ENCODE data around the gene ZNF581. TPM values are rescaled to one million over a fixed set of nuclear protein-coding genes. Genes with fewer than 3 reads are reported as not detected.

ZNF581 gene
- total and polyA plus RNA-seq, 2 experiments from 2014 or later = 22.3 to 42.0 TPM

DNA sequence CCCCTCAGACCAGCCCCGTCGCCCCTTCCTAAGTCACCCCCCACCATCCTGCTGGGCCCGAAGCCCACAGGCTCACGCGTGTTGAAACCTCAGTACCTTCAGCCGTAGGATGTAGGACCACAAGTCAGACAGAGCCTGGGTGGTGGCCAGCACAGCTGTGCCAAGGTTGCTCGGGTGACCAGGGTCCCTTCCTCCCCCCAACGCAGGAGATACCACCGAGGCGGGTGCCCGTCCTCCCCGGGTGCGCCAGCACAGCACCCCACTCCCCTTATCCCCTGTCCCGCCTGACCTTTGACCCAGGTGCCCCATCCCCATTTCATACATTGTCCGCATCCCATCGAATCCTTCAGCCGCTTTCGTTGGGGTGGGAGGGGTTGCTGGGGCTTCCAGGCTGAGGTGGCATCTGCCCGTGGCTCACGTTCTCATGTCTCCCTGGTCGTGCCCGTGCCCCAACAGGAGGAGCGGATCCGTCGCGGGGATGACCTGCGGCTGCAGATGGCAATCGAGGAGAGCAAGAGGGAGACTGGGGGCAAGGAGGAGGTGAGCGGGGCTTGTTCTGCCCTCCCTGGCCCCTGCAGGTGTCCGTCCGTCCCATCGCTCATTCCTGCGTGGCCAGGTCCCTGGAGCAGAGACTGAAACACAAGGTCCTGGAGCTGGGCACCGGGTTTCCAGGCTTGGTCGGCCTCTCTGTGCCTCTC lies 46.1 kb downstream of the ZNF581 start:
- Histone ChIP-seq H3K36me3 (peaks cover 8% of the 10 kb centered on the region), H3K27ac (no peak overlapping the region)

DNA sequence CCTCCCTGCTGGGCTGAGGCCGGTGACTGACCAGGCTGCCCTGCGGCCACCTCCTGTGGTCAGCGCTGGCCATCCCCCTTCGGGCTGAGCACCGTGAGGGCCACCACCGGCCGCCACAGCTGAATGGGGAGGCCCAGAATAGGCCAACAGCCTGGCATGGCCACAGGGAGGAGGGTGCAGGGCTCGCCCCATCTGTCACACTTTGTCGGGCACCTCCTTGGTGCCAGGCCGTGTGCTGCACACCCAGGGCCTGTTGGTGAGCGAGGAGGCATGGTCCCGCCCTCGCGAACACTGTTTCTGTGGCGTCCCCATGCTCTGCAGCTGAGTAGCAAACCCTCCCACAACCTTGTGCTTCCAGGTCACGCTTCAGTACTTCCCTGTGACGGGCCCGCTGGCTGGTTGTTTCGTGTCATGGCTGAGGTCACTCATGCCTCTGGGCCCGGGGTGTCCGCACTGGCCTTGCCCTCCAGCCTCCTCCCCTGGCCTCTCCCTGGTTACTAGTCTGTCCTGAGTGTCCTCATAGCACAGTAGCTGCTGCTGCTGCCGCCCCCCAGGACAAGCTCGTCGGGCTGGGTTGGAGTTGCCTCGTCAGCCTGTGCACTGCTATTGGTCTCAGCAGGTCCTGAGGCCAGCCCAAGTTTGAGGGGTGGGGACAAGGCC lies 46.8 kb downstream of the ZNF581 start:
- Histone ChIP-seq H3K27ac (no peak overlapping the region), H3K36me3 (peaks cover 12% of the 10 kb centered on the region), H3K27me3 (no peaks in the 10 kb centered on the region), H3K4me1 (ENCODE audit: low read depth) (no peaks in the 10 kb centered on the region), H3K4me3 (no peak overlapping the region), H3K9me3 (ENCODE audit: low read depth) (no peaks in the 10 kb centered on the region)
- no peak for DNase-seq (ENCODE audit: low read depth in 1 of 2, low spot score in 1 of 2)
- TF ChIP-seq, protein P1, sequence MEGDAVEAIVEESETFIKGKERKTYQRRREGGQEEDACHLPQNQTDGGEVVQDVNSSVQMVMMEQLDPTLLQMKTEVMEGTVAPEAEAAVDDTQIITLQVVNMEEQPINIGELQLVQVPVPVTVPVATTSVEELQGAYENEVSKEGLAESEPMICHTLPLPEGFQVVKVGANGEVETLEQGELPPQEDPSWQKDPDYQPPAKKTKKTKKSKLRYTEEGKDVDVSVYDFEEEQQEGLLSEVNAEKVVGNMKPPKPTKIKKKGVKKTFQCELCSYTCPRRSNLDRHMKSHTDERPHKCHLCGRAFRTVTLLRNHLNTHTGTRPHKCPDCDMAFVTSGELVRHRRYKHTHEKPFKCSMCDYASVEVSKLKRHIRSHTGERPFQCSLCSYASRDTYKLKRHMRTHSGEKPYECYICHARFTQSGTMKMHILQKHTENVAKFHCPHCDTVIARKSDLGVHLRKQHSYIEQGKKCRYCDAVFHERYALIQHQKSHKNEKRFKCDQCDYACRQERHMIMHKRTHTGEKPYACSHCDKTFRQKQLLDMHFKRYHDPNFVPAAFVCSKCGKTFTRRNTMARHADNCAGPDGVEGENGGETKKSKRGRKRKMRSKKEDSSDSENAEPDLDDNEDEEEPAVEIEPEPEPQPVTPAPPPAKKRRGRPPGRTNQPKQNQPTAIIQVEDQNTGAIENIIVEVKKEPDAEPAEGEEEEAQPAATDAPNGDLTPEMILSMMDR (IDR thresholded peaks at IDR 0.05; ENCODE audit: low read depth, low read length) = no peak

More for the DNA sequence above, 46.1 kb downstream of the ZNF581 start:
- TF ChIP-seq, protein P1 (IDR thresholded peaks at IDR 0.05; ENCODE audit: low read depth, low read length) = no peak
- Histone ChIP-seq H3K4me1 (ENCODE audit: low read depth) (no peaks in the 10 kb centered on the region), H3K4me3 (no peak overlapping the region), H3K9me3 (ENCODE audit: low read depth) (no peaks in the 10 kb centered on the region), H3K27me3 (no peaks in the 10 kb centered on the region)
- no peak for DNase-seq (ENCODE audit: low read depth in 1 of 2, low spot score in 1 of 2)

DNA sequence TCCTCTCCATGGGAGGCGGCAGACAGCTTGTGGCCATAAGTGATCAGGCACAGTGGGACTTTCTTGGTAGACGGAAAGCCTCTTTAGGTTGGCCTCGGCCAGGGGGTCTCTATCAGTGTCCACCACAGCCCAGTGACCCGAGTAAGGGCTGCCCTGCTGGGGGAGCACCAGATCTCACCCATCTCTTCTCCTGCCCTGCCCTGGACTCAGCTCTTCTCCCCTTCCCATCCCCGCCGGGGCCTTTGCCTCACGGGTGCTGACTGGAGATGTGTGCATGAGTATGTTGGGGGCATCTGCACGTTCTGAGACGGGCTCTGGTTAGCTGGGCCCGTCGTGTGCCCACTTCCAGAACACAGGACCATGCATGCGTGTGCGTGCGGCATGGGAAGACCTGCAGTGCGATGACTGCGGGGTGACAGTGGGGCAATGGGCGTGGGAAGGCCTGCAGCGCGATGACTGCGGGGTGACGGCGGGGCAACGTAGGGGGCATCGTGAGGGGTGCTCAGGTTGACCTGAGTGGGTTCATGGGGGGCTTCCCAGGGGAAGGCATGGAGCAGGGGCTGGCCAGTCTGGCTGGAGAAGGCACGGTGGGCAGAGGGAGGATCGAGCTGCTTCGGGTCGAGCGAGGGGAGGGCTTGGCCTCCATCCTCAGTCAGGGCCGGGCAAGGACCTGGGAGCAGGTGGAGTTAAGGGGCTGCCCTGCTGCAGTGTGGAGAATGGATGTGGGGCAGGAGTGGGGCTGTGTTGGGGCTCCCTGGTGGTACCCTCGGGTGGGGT lies 47.5 kb downstream of the ZNF581 start:
- TF ChIP-seq, protein P1 (IDR thresholded peaks at IDR 0.05; ENCODE audit: low read depth, low read length) = no peak
- H3K9me3 ChIP-seq (ENCODE audit: low read depth) = no peaks in the 10 kb centered on the region
- no peak overlapping the region for H3K27ac ChIP-seq
- DNase-seq (ENCODE audit: low read depth in 1 of 2, low spot score in 1 of 2) = no peak
- no peaks in the 10 kb centered on the region for H3K4me1 ChIP-seq (ENCODE audit: low read depth)
- H3K36me3 ChIP-seq = peaks cover 12% of the 10 kb centered on the region
- H3K4me3 ChIP-seq = no peak overlapping the region
- H3K27me3 ChIP-seq = no peaks in the 10 kb centered on the region

DNA sequence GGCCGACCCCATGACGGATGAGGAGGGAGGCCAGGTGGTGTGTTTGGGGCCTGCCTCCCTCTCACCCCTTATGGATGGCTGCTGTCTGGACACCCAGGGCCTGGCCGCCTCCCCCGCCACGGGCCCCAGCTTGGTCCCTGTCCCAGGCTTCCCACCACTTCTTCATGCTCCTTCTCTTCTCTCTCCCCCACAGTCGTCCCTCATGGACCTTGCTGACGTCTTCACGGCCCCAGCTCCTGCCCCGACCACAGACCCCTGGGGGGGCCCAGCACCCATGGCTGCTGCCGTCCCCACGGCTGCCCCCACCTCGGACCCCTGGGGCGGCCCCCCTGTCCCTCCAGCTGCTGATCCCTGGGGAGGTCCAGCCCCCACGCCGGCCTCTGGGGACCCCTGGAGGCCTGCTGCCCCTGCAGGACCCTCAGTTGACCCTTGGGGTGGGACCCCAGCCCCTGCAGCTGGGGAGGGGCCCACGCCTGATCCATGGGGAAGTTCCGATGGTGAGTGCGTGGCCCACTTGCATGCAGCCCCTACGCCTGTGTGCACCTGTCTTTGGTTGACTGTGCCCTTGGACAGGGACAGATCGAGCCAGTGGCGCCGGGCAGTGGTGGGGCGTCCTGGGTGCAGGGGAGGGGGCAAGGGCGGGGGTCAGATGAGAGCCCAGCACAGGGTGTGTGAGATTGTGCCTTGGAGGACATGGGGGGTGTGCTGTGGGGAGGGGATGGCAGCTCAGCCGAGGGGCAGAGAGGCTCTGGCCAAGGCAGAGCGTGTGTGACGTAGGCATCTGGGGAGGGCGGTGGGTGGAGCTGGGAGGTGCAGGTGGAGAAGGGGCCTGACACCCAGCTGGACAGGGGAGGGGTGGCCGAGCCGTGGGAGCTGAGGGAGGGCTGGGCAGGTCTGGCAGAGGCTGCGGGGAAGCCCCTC lies 48.4 kb downstream of the ZNF581 start:
- Histone ChIP-seq H3K4me1 (ENCODE audit: low read depth) (no peaks in the 10 kb centered on the region), H3K27me3 (no peaks in the 10 kb centered on the region), H3K9me3 (ENCODE audit: low read depth) (no peaks in the 10 kb centered on the region), H3K4me3 (no peak overlapping the region), H3K27ac (no peak overlapping the region), H3K36me3 (peaks cover 12% of the 10 kb centered on the region)
- TF ChIP-seq, protein P1 (IDR thresholded peaks at IDR 0.05; ENCODE audit: low read depth, low read length) = no peak
- DNase-seq (ENCODE audit: low read depth in 1 of 2, low spot score in 1 of 2) = no peak

DNA sequence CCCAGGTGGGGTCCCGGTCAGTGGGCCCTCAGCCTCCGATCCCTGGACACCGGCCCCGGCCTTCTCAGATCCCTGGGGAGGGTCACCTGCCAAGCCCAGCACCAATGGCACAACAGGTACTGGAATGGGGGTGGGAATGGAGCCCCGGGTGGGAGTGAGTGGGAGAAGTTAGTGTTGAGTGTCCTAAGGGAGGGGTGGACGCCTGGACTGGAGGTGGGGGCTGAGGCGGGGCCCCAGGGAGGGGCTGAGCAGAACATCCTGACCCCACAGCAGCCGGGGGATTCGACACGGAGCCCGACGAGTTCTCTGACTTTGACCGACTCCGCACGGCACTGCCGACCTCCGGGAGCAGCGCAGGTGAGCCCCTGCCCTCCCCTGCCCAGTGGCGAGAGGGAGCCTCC lies 49.2 kb downstream of the ZNF581 start:
- no peak overlapping the region for H3K27ac ChIP-seq
- H3K27me3 ChIP-seq = no peaks in the 10 kb centered on the region
- no peak for DNase-seq (ENCODE audit: low read depth in 1 of 2, low spot score in 1 of 2)
- no peaks in the 10 kb centered on the region for H3K9me3 ChIP-seq (ENCODE audit: low read depth)
- no peaks in the 10 kb centered on the region for H3K4me1 ChIP-seq (ENCODE audit: low read depth)
- no peak overlapping the region for H3K4me3 ChIP-seq
- H3K36me3 ChIP-seq = peaks cover 12% of the 10 kb centered on the region
- TF ChIP-seq, protein P1 (IDR thresholded peaks at IDR 0.05; ENCODE audit: low read depth, low read length) = no peak
